HG02973 (cell line): ENCODE data around the gene LEMD2.

Experiments
- ATAC-seq: cut with Tn5 transposase; IDR thresholded peaks from one replicate; pipeline ENCODE4 v1.9.1; 2021; ENCODE audit warnings: moderate library complexity; ENCODE audit not compliant: unreplicated experiment

The LEMD2 gene

GRCh38 chr6:33759887-33760629, 28.9 kb downstream of the LEMD2 start:
- no peak for ATAC-seq

GRCh38 chr6:33758815-33759216, 30.1 kb downstream of the LEMD2 start:
- no peak for ATAC-seq

GRCh38 chr6:33757906-33758305, 31.0 kb downstream of the LEMD2 start:
- no peak for ATAC-seq

GRCh38 chr6:33757113-33757512, 31.8 kb downstream of the LEMD2 start:
- no peak for ATAC-seq

- ATAC-seq: no peak
These were observed 32.5 kb downstream of the LEMD2 start for GRCh38 chr6:33756211-33756954.

- no peak for ATAC-seq
These were observed 33.7 kb downstream of the LEMD2 start for GRCh38 chr6:33755070-33755869.

- ATAC-seq: no peak
These were observed 34.7 kb downstream of the LEMD2 start for GRCh38 chr6:33754222-33754621.

GRCh38 chr6:33752646-33753015, 36.3 kb downstream of the LEMD2 start:
- ATAC-seq: no peak

GRCh38 chr6:33751771-33752645, 36.9 kb downstream of the LEMD2 start:
- no peak for ATAC-seq

GRCh38 chr6:33750244-33750991, 38.5 kb downstream of the LEMD2 start:
- no peak for ATAC-seq

GRCh38 chr6:33749401-33749800, 39.5 kb downstream of the LEMD2 start:
- ATAC-seq: no peak

GRCh38 chr6:33748841-33749240, 40.1 kb downstream of the LEMD2 start:
- ATAC-seq: no peak

- ATAC-seq: no peak
These were observed 41.1 kb downstream of the LEMD2 start for GRCh38 chr6:33747823-33748222.

GRCh38 chr6:33746651-33747100, 42.3 kb downstream of the LEMD2 start, which contains the start of gene IP6K3:
Gene IP6K3 (minus strand): TSS chr6:33746905. CDS start chr6:33735476, 11,429 bp downstream.
- ATAC-seq: no peak

GRCh38 chr6:33746036-33746600, 42.8 kb downstream of the LEMD2 start:
- ATAC-seq: no peak

- ATAC-seq: no peak
These were observed 43.4 kb downstream of the LEMD2 start for GRCh38 chr6:33745548-33745947.

- no peak for ATAC-seq
These were observed 43.9 kb downstream of the LEMD2 start for GRCh38 chr6:33744895-33745546.

GRCh38 chr6:33744001-33744848, 44.7 kb downstream of the LEMD2 start:
- ATAC-seq: no peak
